K562 (cell line): ENCODE data around the gene SHB. TPM values are rescaled to one million over a fixed set of nuclear protein-coding genes. Genes with fewer than 3 reads are reported as not detected.
A peak's percentile ranks its signal among the peaks of the same experiment; 100 is the strongest.

Experiments
- ATAC-seq: fragments of 200-7000 bp; cut with Tn5 transposase; 3 replicates; pipeline ENCODE4 v1.9.1; 2020; ENCODE audit warnings: moderate library complexity
- BruUV-seq: library from RNA; stranded (reverse); fragments of 400-500 nt; replicated peaks from 2 replicates; lab custom pipeline; 2021; lab: Mats Ljungman, UMichigan
- CTCF ChIA-PET: fragments of 300-600 bp; formaldehyde crosslinking; extraction: SDS; loops from one replicate; lab custom pipeline; 2021; ENCODE audit warnings: low intra/inter-chr PET ratio; lab: Yijun Ruan, JAX
- POLR2A ChIA-PET: fragments of 300-600, 350-650 bp; sonication (Branson Sonifier 250); formaldehyde crosslinking; extraction: SDS; loops from one replicate; lab custom pipeline; 2021; ENCODE audit warnings: antibody characterized with exemption, inconsistent platforms; lab: Yijun Ruan, JAX
- DNase-seq, 4 experiments: peaks; one replicate each; pipeline versions ENCODE4 v3.0.0 to v3.0.0-alpha.2; 2011 to 2018; ENCODE audit warnings: low spot score in 3 of 4, mixed read lengths in 3 of 4; ENCODE audit errors: extremely low read depth in 1 of 4
- FAIRE-seq: peaks from 2 replicates; lab custom pipeline; 2011; peaks lifted over from hg19 to GRCh38; lab: Jason Lieb, UNC
- H2AFZ ChIP-seq: 2 replicates; pipeline ENCODE4 v1.6.0; 2011; ENCODE audit warnings: low read depth, low read length, control low read depth, inconsistent platforms
- H3K27ac ChIP-seq: fragments of 200-600 bp; 3 replicates; pipeline ENCODE4 v1.8.0; 2011; ENCODE audit warnings: low read depth, mild to moderate bottlenecking, control low read depth, inconsistent platforms, low read length, moderate library complexity, mixed read lengths; ENCODE audit errors: extremely low read depth
- H3K27me3 ChIP-seq, 2 experiments: fragments of 300-600 bp in 1 of 2; 2 replicates in 1 of 2; 3 replicates in 1 of 2; pipeline versions ENCODE4 v1.6.0 to v1.8.0; 2011; ENCODE audit warnings: inconsistent platforms in 2 of 2, low read length in 2 of 2, mild to moderate bottlenecking in 1 of 2, mixed read lengths in 1 of 2, moderate library complexity in 1 of 2; ENCODE audit not compliant: control insufficient read depth in 2 of 2, insufficient read depth in 2 of 2
- H3K36me3 ChIP-seq: fragments of 300-600 bp; 3 replicates; pipeline ENCODE4 v1.8.0; 2011; ENCODE audit warnings: mild to moderate bottlenecking, low read length, inconsistent platforms; ENCODE audit not compliant: control insufficient read depth, insufficient read depth
- H3K4me1 ChIP-seq, 2 experiments: fragments of 200-600 bp in 1 of 2; replicated peaks in 1 of 2; 2 replicates in 1 of 2; 3 replicates in 1 of 2; pipeline versions ENCODE4 v1.5.1 to v1.8.0; 2011; ENCODE audit warnings: inconsistent platforms in 2 of 2, low read length in 2 of 2, mild to moderate bottlenecking in 1 of 2, mixed read lengths in 1 of 2, moderate library complexity in 1 of 2; ENCODE audit not compliant: control insufficient read depth in 2 of 2, insufficient read depth in 2 of 2
- H3K4me2 ChIP-seq: 2 replicates; pipeline ENCODE4 v1.6.1; 2011; ENCODE audit warnings: low read length, control low read depth, inconsistent platforms, mixed read lengths; ENCODE audit not compliant: insufficient read depth
- H3K4me3 ChIP-seq: fragments of 200-600 bp; sonication (generic), shearing (Covaris generic); 2 replicates; pipeline ENCODE4 v1.5.1; 2016; ENCODE audit warnings: control low read depth, inconsistent platforms
- H3K79me2 ChIP-seq: fragments of 200-600 bp; 3 replicates; pipeline ENCODE4 v1.8.0; 2011; ENCODE audit warnings: low read length, inconsistent platforms; ENCODE audit not compliant: control insufficient read depth, insufficient read depth
- H3K9ac ChIP-seq, 2 experiments: 2 replicates each; pipeline versions ENCODE4 v1.6.0 to v1.6.1; 2011; ENCODE audit warnings: low read depth in 2 of 2, low read length in 2 of 2, control low read depth in 1 of 2, inconsistent platforms in 1 of 2, mild to moderate bottlenecking in 1 of 2, mixed read lengths in 1 of 2; ENCODE audit not compliant: insufficient read depth in 1 of 2
- H3K9me1 ChIP-seq: one replicate; pipeline ENCODE4 v1.6.0; 2011; ENCODE audit warnings: inconsistent platforms, mild to moderate bottlenecking, low read length, moderate library complexity; ENCODE audit not compliant: control insufficient read depth, insufficient read depth
- H3K9me3 ChIP-seq: replicated peaks from 2 replicates; pipeline ENCODE4 v1.5.1; 2011; ENCODE audit warnings: low read depth, low read length, inconsistent platforms; ENCODE audit not compliant: control insufficient read depth, insufficient read depth
- H4K20me1 ChIP-seq: replicated peaks from 2 replicates; pipeline ENCODE4 v1.6.1; 2011; ENCODE audit warnings: low read length, inconsistent platforms, mixed read lengths; ENCODE audit not compliant: control insufficient read depth, insufficient read depth
- ARID2 ChIP-seq: fragments of 450-650 bp; IDR thresholded peaks from 2 replicates; pipeline ENCODE4 v1.6.1; 2017; ENCODE audit warnings: antibody characterized with exemption, mild to moderate bottlenecking
- CBX5 ChIP-seq: IDR thresholded peaks from 2 replicates; pipeline ENCODE4 v1.6.1; 2014; ENCODE audit warnings: low read depth, borderline replicate concordance
- CEBPB ChIP-seq: fragments of 450-650 bp; IDR thresholded peaks from 2 replicates; pipeline ENCODE4 v1.6.1; 2016; ENCODE audit warnings: missing genetic modification characterization, missing compliant biosample characterization
- E2F6 ChIP-seq, 2 experiments: IDR thresholded peaks; 2 replicates each; pipeline ENCODE4 v1.6.1; 2011; ENCODE audit warnings: borderline replicate concordance in 1 of 2, control low read depth in 1 of 2, low read depth in 1 of 2, low read length in 1 of 2, mild to moderate bottlenecking in 1 of 2, mixed read lengths in 1 of 2, moderate library complexity in 1 of 2; ENCODE audit not compliant: insufficient read depth in 1 of 2, insufficient read length in 1 of 2, poor library complexity in 1 of 2, severe bottlenecking in 1 of 2; ENCODE audit errors: extremely low read depth in 1 of 2
- FOS ChIP-seq: IDR thresholded peaks from 3 replicates; pipeline ENCODE4 v1.6.1; 2011; ENCODE audit not compliant: insufficient read length; ENCODE audit errors: extremely low read depth
- ILF3 ChIP-seq: fragments of 450-650 bp; IDR thresholded peaks from 2 replicates; pipeline ENCODE4 v1.6.1; 2018; ENCODE audit warnings: antibody characterized with exemption, mild to moderate bottlenecking, moderate library complexity, borderline replicate concordance
- KDM1A ChIP-seq, 2 experiments: fragments of 450-650 bp; IDR thresholded peaks; 2 replicates each; pipeline ENCODE4 v1.6.1; 2016; ENCODE audit warnings: mild to moderate bottlenecking in 2 of 2
- PHF21A ChIP-seq: fragments of 450-650 bp; IDR thresholded peaks from 2 replicates; pipeline ENCODE4 v1.6.1; 2017; ENCODE audit warnings: low read depth, borderline replicate concordance
- RBM25 ChIP-seq: fragments of 200-400 bp; formaldehyde crosslinking; IDR thresholded peaks from 2 replicates; pipeline ENCODE4 v1.6.1; 2018; ENCODE audit warnings: low read length, low read depth, moderate library complexity; ENCODE audit not compliant: severe bottlenecking
- RBM39 ChIP-seq: fragments of 200-400 bp; formaldehyde crosslinking; optimal IDR thresholded peaks from 2 replicates; pipeline ENCODE3; 2018; ENCODE audit warnings: low read depth, low read length
- RCOR1 ChIP-seq, 2 experiments: IDR thresholded peaks; 2 replicates each; pipeline ENCODE4 v1.6.1; 2012; ENCODE audit warnings: low read depth in 2 of 2, low read length in 2 of 2, borderline replicate concordance in 1 of 2, improper control_type of control experiment in 1 of 2
- SMARCB1 ChIP-seq: IDR thresholded peaks from 2 replicates; pipeline ENCODE4 v1.6.1; 2011; ENCODE audit warnings: improper control_type of control experiment, low read depth; ENCODE audit not compliant: insufficient read length
- ZFPM2 ChIP-seq: fragments of 250-450 bp; sonication (Bioruptor Pico); IDR thresholded peaks from 2 replicates; pipeline ENCODE4 v1.5.1; 2022; ENCODE audit warnings: mild to moderate bottlenecking
- ZNF57 ChIP-seq: fragments of 450-650 bp; formaldehyde crosslinking; IDR thresholded peaks from 2 replicates; pipeline ENCODE4 v1.4.0; 2020; ENCODE audit warnings: mild to moderate bottlenecking, moderate library complexity
- WGBS: fragments of 100-300 bp; shearing (Covaris generic); methylation state at CpG from one replicate; pipeline ENCODE4 v1.1.6; 2016; ENCODE audit warnings: low coverage, mixed read lengths; ENCODE audit not compliant: insufficient coverage; ENCODE audit errors: missing lambda C conversion rate; 5-methylcytosine and 5-hydroxymethylcytosine counted together
- in situ Hi-C: fragments of 300-500 bp; cut with MboI; formaldehyde crosslinking; loops from 4 replicates; pipeline ENCODE4 v1.15.0; 2018; ENCODE audit warnings: inconsistent platforms, mixed read lengths
- intact Hi-C: fragments of 100-400 bp; cut with micrococcal nuclease; formaldehyde crosslinking; loops from 2 replicates; pipeline ENCODE4 v1.14.2; 2022
- polyA plus RNA-seq, 8 experiments: library from polyadenylated mRNA; depleted of rRNA in 4 of 8; stranded (reverse) in 5 of 8; unstranded in 3 of 8; fragments of >200 nt; fragmentation: Nextera tagmentation in 2 of 8; fragmentation: Illumina TruSeq in 1 of 8; extraction: Ambion mirVana in 2 of 8; extraction: Trizol in 1 of 8; gene quantifications; 2 replicates each; pipeline versions ENCODE4 v1.2.1 to v1.2.3, GENCODE V29; 2011 to 2014; ENCODE audit warnings: inconsistent platforms in 1 of 8, missing spikeins in 1 of 8
- total RNA-seq, 7 experiments: library from RNA; depleted of rRNA in 6 of 7; stranded (reverse); fragments of >200 nt in 6 of 7; fragmentation: Illumina TruSeq in 2 of 7; extraction: Trizol in 2 of 7; gene quantifications; 2 replicates each; pipeline versions ENCODE4 v1.2.1 to v1.2.3, GENCODE V29; 2011 to 2021; ENCODE audit warnings: low replicate concordance in 1 of 7

SHB gene
- total and polyA plus RNA-seq, 9 of the 15 experiments (the other 6 are each of a cell fraction or from before 2014, with no cell fraction given), result 0.78 to 16.0 (median 5.3) TPM

- no peak overlapping the region for H3K4me3 ChIP-seq
- WGBS, result 58% methylated on average over 7 of the region's 7 CpGs
- TF ChIP-seq PHF21A (no peak), ZFPM2 (CRISPR knock-in tag) (no peak), CBX5 (no peak)
- TF ChIP-seq, all 486 proteins: peak for 0
- Histone ChIP-seq H3K36me3 (peaks cover 13% of the 10 kb centered on the region; the same call in 2 of the 3 replicates), H3K4me1 (peaks cover 13 to 17% of the 10 kb centered on the region in 2 experiments; a peak in 4 of 5 replicates), H3K4me2 (no peak overlapping the region), H4K20me1 (peaks cover 18% of the 10 kb centered on the region), H2AFZ (no peak overlapping the region), H3K79me2 (no peaks in the 10 kb centered on the region), H3K27ac (no peak overlapping the region), H3K27me3 (no peaks in the 10 kb centered on the region), H3K9ac (no peak overlapping the region), H3K9me1 (peaks cover 6% of the 10 kb centered on the region), H3K9me3 (no peaks in the 10 kb centered on the region)
- ATAC-seq (no peak), DNase-seq (no peak), FAIRE-seq (no peak)
- intact Hi-C loops (no loop called here), in situ Hi-C loops (no loop called here)
- ChIA-PET POLR2A (interaction anchor here (1.2 kb wide), 1 partner anchor 13 kb away, joined by 5 read pairs; no protein-coding TSS in a partner anchor), CTCF (no interaction called here)
- BruUV-seq, result no TSS peak
Observed at GRCh38 chr9:38010918-38011704, 57.9 kb downstream of the SHB start.

GRCh38 chr9:38009990-38010389 is 59.0 kb downstream of the SHB start:
- H2AFZ ChIP-seq, result no peak overlapping the region
- in situ Hi-C loops (no loop called here), intact Hi-C loops (no loop called here)
- H3K4me3 ChIP-seq, result no peak overlapping the region
- H3K4me1 ChIP-seq, result peaks cover 13 to 17% of the 10 kb centered on the region in 2 experiments; a peak in 4 of 5 replicates
- no peaks in the 10 kb centered on the region for H3K9me3 ChIP-seq
- no TSS peak for BruUV-seq
- no peak for FAIRE-seq
- WGBS, result 65% methylated on average over 4 of the region's 4 CpGs
- ATAC-seq, result no peak
- no peak overlapping the region for H3K4me2 ChIP-seq
- CTCF ChIA-PET, result no interaction called here
- H3K79me2 ChIP-seq, result no peaks in the 10 kb centered on the region
- H4K20me1 ChIP-seq, result peaks cover 14% of the 10 kb centered on the region
- H3K36me3 ChIP-seq, result peaks cover 5% of the 10 kb centered on the region; the same call in 2 of the 3 replicates
- H3K27me3 ChIP-seq, result no peaks in the 10 kb centered on the region
- H3K9me1 ChIP-seq, result peaks cover 6% of the 10 kb centered on the region
- H3K27ac ChIP-seq, result no peak overlapping the region
- no peak for DNase-seq
- POLR2A ChIA-PET, result interaction anchor here (0.6 kb wide), 1 partner anchor 32 kb away, joined by 3 read pairs; no protein-coding TSS in a partner anchor
- H3K9ac ChIP-seq, result no peak overlapping the region
- TF ChIP-seq CEBPB (tag) (no peak), RCOR1 (IDR thresholded peaks at IDR 0.05; ENCODE audit: borderline replicate concordance in 1 of 2, low read depth in 2 of 2, low read length in 2 of 2) (0 out of 4 replicates have a peak, but pooled peaks of 1 of the 2 experiments have one; percentile 11), KDM1A (IDR thresholded peaks at IDR 0.05) (no peak), SMARCB1 (no peak), ILF3 (no peak), RBM39 (no peak), ZNF57 (CRISPR knock-in tag) (no peak), E2F6 (IDR thresholded peaks at IDR 0.05; ENCODE audit: borderline replicate concordance in 1 of 2, extremely low read depth in 1 of 2, insufficient read depth in 1 of 2, insufficient read length in 1 of 2, low read depth in 1 of 2, low read length in 1 of 2, poor library complexity in 1 of 2, severe bottlenecking in 1 of 2) (no peak), RBM25 (peak; percentile 92), ARID2 (no peak), FOS (no peak)
